HepG2 (cell line): ENCODE measurements around the gene APBB2. TPM values are rescaled to one million over a fixed set of nuclear protein-coding genes. Genes with fewer than 3 reads are reported as not detected.

ENCODE experiments used
- ATAC-seq: fragments of 200-7000 bp; cut with Tn5 transposase; 3 replicates; pipeline ENCODE4 v1.9.1; 2020; ENCODE audit warnings: mild to moderate bottlenecking, moderate library complexity
- BruUV-seq: library from RNA; stranded (reverse); fragments of 400-500 nt; replicated peaks from 2 replicates; lab custom pipeline; 2021; lab: Mats Ljungman, UMichigan
- CTCF ChIA-PET: fragments of 300-600 bp; formaldehyde crosslinking; extraction: SDS; loops from one replicate; lab custom pipeline; 2021; ENCODE audit warnings: low total read pairs, inconsistent platforms, low intra/inter-chr PET ratio; lab: Yijun Ruan, JAX
- POLR2A ChIA-PET: fragments of 350-600 bp; sonication (Branson Sonifier 250); formaldehyde crosslinking; loops from one replicate; lab custom pipeline; 2020; ENCODE audit warnings: antibody characterized with exemption, inconsistent platforms; lab: Yijun Ruan, JAX
- DNase-seq: peaks from one replicate; pipeline ENCODE4 v3.0.0-alpha.2; 2015; ENCODE audit warnings: low spot score
- FAIRE-seq: peaks from 3 replicates; lab custom pipeline; 2011; peaks lifted over from hg19 to GRCh38; lab: Jason Lieb, UNC
- H2AFZ ChIP-seq: one replicate; pipeline ENCODE4 v1.6.1; 2011; ENCODE audit warnings: low read length, inconsistent platforms
- H3K27ac ChIP-seq: fragments of 300-600 bp; 3 replicates; pipeline ENCODE4 v1.8.0; 2011; ENCODE audit warnings: mixed run types, mild to moderate bottlenecking, mixed read lengths, low read length, inconsistent platforms; ENCODE audit not compliant: insufficient read depth; ENCODE audit errors: extremely low read length
- H3K27me3 ChIP-seq, 2 experiments: fragments of 200-600 bp in 1 of 2; 2 replicates in 1 of 2; 3 replicates in 1 of 2; pipeline versions ENCODE4 v1.6.0 to v1.8.0; 2011; ENCODE audit warnings: low read length in 2 of 2, mild to moderate bottlenecking in 2 of 2, moderate library complexity in 2 of 2, inconsistent platforms in 1 of 2; ENCODE audit not compliant: insufficient read depth in 2 of 2, control insufficient read depth in 1 of 2
- H3K36me3 ChIP-seq, 2 experiments: fragments of 200-600 bp in 1 of 2; replicated peaks in 1 of 2; 2 replicates in 1 of 2; 3 replicates in 1 of 2; pipeline versions ENCODE4 v1.5.1 to v1.8.0; 2011; ENCODE audit warnings: low read length in 2 of 2, inconsistent platforms in 1 of 2; ENCODE audit not compliant: insufficient read depth in 2 of 2, control insufficient read depth in 1 of 2
- H3K4me1 ChIP-seq: 2 replicates; pipeline ENCODE4 v1.5.1; 2012; ENCODE audit warnings: low read length, inconsistent platforms; ENCODE audit not compliant: insufficient read depth
- H3K4me2 ChIP-seq: 2 replicates; pipeline ENCODE4 v1.6.0; 2011; ENCODE audit warnings: low read depth, low read length, inconsistent platforms
- H3K4me3 ChIP-seq, 3 experiments: fragments of 200-600 bp in 1 of 3; sonication (generic), shearing (Covaris generic) in 1 of 3; replicated peaks in 1 of 3; 2 replicates each; pipeline ENCODE4 v1.5.1; 2011 to 2016; ENCODE audit warnings: low read length in 3 of 3, inconsistent platforms in 2 of 3, low read depth in 2 of 3, mild to moderate bottlenecking in 2 of 3, control low read depth in 1 of 3, mixed read lengths in 1 of 3; ENCODE audit not compliant: insufficient read depth in 1 of 3
- H3K79me2 ChIP-seq: one replicate; pipeline ENCODE4 v1.6.1; 2011; ENCODE audit warnings: low read length, inconsistent platforms; ENCODE audit not compliant: insufficient read depth
- H3K9ac ChIP-seq: 2 replicates; pipeline ENCODE4 v1.6.0; 2011; ENCODE audit warnings: mild to moderate bottlenecking, low read depth, low read length, inconsistent platforms; ENCODE audit not compliant: insufficient read depth
- H3K9me3 ChIP-seq: 2 replicates; pipeline ENCODE4 v1.5.1; 2012; ENCODE audit warnings: mild to moderate bottlenecking, low read length
- H4K20me1 ChIP-seq: 2 replicates; pipeline ENCODE4 v1.6.0; 2011; ENCODE audit warnings: inconsistent platforms, mild to moderate bottlenecking, low read length, moderate library complexity; ENCODE audit not compliant: insufficient read depth
- BCL6 ChIP-seq: IDR thresholded peaks from 2 replicates; pipeline ENCODE4 v1.6.1; 2016; ENCODE audit warnings: missing genetic modification reagents, missing compliant biosample characterization
- GFI1 ChIP-seq: sonication (generic); formaldehyde crosslinking; IDR thresholded peaks from 2 replicates; pipeline ENCODE4 v1.5.0; 2020; ENCODE audit warnings: missing genetic modification reagents, mild to moderate bottlenecking, borderline replicate concordance
- HMGXB4 ChIP-seq, 2 experiments: sonication (generic) in 1 of 2; formaldehyde crosslinking in 1 of 2; IDR thresholded peaks; 2 replicates each; pipeline versions ENCODE4 v1.4.0 to v1.6.1; 2018 to 2020; ENCODE audit warnings: missing genetic modification reagents in 2 of 2, borderline replicate concordance in 1 of 2, low read depth in 1 of 2, mild to moderate bottlenecking in 1 of 2, missing biosample characterization in 1 of 2
- KDM2A ChIP-seq: sonication (generic); formaldehyde crosslinking; IDR thresholded peaks from 2 replicates; pipeline ENCODE4 v1.4.0; 2020; ENCODE audit warnings: low read depth, missing genetic modification reagents, borderline replicate concordance
- MAX ChIP-seq: IDR thresholded peaks from 2 replicates; pipeline ENCODE4 v1.6.1; 2012; ENCODE audit warnings: inconsistent platforms
- MBD4 ChIP-seq: IDR thresholded peaks from 2 replicates; pipeline ENCODE4 v1.6.1; 2012; ENCODE audit warnings: low read length, inconsistent platforms, borderline replicate concordance
- NR3C1 ChIP-seq: sonication (generic); formaldehyde crosslinking; IDR thresholded peaks from 2 replicates; pipeline ENCODE4 v1.4.0; 2020; ENCODE audit warnings: missing genetic modification reagents
- POLR2G ChIP-seq: fragments of 200-400 bp; formaldehyde crosslinking; IDR thresholded peaks from 2 replicates; pipeline ENCODE4 v1.6.1; 2018; ENCODE audit warnings: mild to moderate bottlenecking, low read depth, low read length, moderate library complexity
- SETDB1 ChIP-seq: sonication (generic); formaldehyde crosslinking; IDR thresholded peaks from 2 replicates; pipeline ENCODE4 v1.5.1; 2020; ENCODE audit warnings: missing genetic modification reagents, mild to moderate bottlenecking, borderline replicate concordance
- TRAFD1 ChIP-seq: sonication (generic); formaldehyde crosslinking; IDR thresholded peaks from 2 replicates; pipeline ENCODE4 v1.5.1; 2020; ENCODE audit warnings: missing genetic modification reagents, mild to moderate bottlenecking, borderline replicate concordance
- ZMYM4 ChIP-seq: sonication (generic); formaldehyde crosslinking; IDR thresholded peaks from 2 replicates; pipeline ENCODE4 v1.8.1; 2023; ENCODE audit warnings: mild to moderate bottlenecking, missing genetic modification reagents
- ZNF136 ChIP-seq: sonication (generic); formaldehyde crosslinking; IDR thresholded peaks from 2 replicates; pipeline ENCODE4 v1.8.1; 2022; ENCODE audit warnings: low read depth, mild to moderate bottlenecking, moderate library complexity, missing genetic modification reagents
- ZNF253 ChIP-seq: sonication (generic); formaldehyde crosslinking; IDR thresholded peaks from 2 replicates; pipeline ENCODE4 v1.8.0; 2022; ENCODE audit warnings: mild to moderate bottlenecking, missing genetic modification reagents, borderline replicate concordance
- ZNF350 ChIP-seq: sonication (generic); formaldehyde crosslinking; IDR thresholded peaks from 2 replicates; pipeline ENCODE4 v1.4.0; 2020; ENCODE audit warnings: mild to moderate bottlenecking, low read depth, missing genetic modification reagents, borderline replicate concordance
- ZNF687 ChIP-seq: sonication (generic); formaldehyde crosslinking; IDR thresholded peaks from 2 replicates; pipeline ENCODE4 v1.5.1; 2020; ENCODE audit warnings: mild to moderate bottlenecking, missing genetic modification reagents, moderate library complexity
- WGBS: methylation state at CpG from one replicate; pipeline ENCODE4 v1.1.6; 2017; ENCODE audit warnings: low lambda C conversion rate; 5-methylcytosine and 5-hydroxymethylcytosine counted together
- in situ Hi-C: cut with HindIII; loops from 2 replicates; pipeline ENCODE4 v1.10.0; 2017; ENCODE audit warnings: low pct_unique_long_range_greater_than_20kb; ENCODE audit not compliant: extremely low pct_ligation_motif_present
- intact Hi-C: fragments of 100-400 bp; cut with micrococcal nuclease; formaldehyde crosslinking; loops from one replicate; pipeline ENCODE4 v1.10.0; 2022; ENCODE audit not compliant: unreplicated experiment
- polyA plus RNA-seq, 8 experiments: library from polyadenylated mRNA; depleted of rRNA in 3 of 8; stranded (reverse) in 7 of 8; unstranded in 1 of 8; fragments of >200 nt; fragmentation: Illumina TruSeq in 4 of 8; extraction: Trizol in 4 of 8; gene quantifications; 2 replicates each; pipeline versions ENCODE4 v1.2.1 to v1.2.3, GENCODE V29; 2011 to 2016; ENCODE audit warnings: low read depth in 4 of 8, missing spikeins in 1 of 8, mixed read lengths in 1 of 8; ENCODE audit not compliant: insufficient read depth in 1 of 8
- total RNA-seq, 5 experiments: library from RNA; depleted of rRNA; stranded (reverse); fragments of >200 nt; fragmentation: Illumina TruSeq; extraction: Trizol; gene quantifications; 2 replicates each; pipeline ENCODE4 v1.2.3, GENCODE V29; 2016; ENCODE audit warnings: low read depth in 1 of 5

APBB2 gene
- total and polyA plus RNA-seq, 2 of the 13 experiments (the other 11 are each of a cell fraction or from before 2014, with no cell fraction given) = 11.7 to 17.0 TPM

GRCh38 chr4:41257257-41257901 lies 43.0 kb upstream of the APBB2 start:
- WGBS = no CpG with 5 or more reads among the region's 69 CpGs
- H3K27ac ChIP-seq = no peak overlapping the region
- in situ Hi-C loops = no loop called here
- peaks cover 5 to 47% of the 10 kb centered on the region in 2 experiments for H3K27me3 ChIP-seq
- DNase-seq (no peak), FAIRE-seq (no peak), ATAC-seq (peak; percentile 69)
- H3K79me2 ChIP-seq = no peaks in the 10 kb centered on the region
- peak overlapping the region in 2 of 3 experiments; percentile 16 to 54; a peak in 3 of 6 replicates for H3K4me3 ChIP-seq
- H3K9me3 ChIP-seq = no peaks in the 10 kb centered on the region
- H3K36me3 ChIP-seq = no peaks in the 10 kb centered on the region
- POLR2A ChIA-PET = no interaction called here
- H3K9ac ChIP-seq = no peak overlapping the region
- no peaks in the 10 kb centered on the region for H3K4me1 ChIP-seq
- intact Hi-C loops = no loop called here
- H4K20me1 ChIP-seq = no peaks in the 10 kb centered on the region
- no TSS peak for BruUV-seq
- CTCF ChIA-PET = no interaction called here
- H3K4me2 ChIP-seq = peak overlapping the region; percentile 62
- H2AFZ ChIP-seq = no peak overlapping the region
- TF ChIP-seq ZNF350 (CRISPR knock-in tag) (no peak), ZNF687 (CRISPR knock-in tag) (peak; percentile 30; the same call in 1 of the 2 replicates), GFI1 (CRISPR knock-in tag) (no peak), KDM2A (CRISPR knock-in tag) (no peak), ZNF136 (CRISPR knock-in tag) (no peak), ZNF253 (CRISPR knock-in tag) (no peak), MBD4 (no peak), BCL6 (CRISPR knock-in tag) (no peak), HMGXB4 (CRISPR knock-in tag; IDR thresholded peaks at IDR 0.05; ENCODE audit: borderline replicate concordance in 1 of 2, low read depth in 1 of 2) (no peak), POLR2G (no peak), ZMYM4 (peak; percentile 28; the same call in 1 of the 2 replicates), TRAFD1 (CRISPR knock-in tag) (no peak), SETDB1 (no peak), MAX (peak; percentile 75), NR3C1 (no peak)
